Smooth muscle cell of the umbilical artery (primary cell): ENCODE data around the gene MEPCE. TPM values are rescaled to one million over a fixed set of nuclear protein-coding genes. Genes with fewer than 3 reads are reported as not detected.

Source experiments
- total RNA-seq: library from RNA; depleted of rRNA; stranded (reverse); fragments of >200 nt; gene quantifications from 2 replicates; pipeline ENCODE4 v1.2.3, GENCODE V29; 2014

MEPCE gene, protein sequence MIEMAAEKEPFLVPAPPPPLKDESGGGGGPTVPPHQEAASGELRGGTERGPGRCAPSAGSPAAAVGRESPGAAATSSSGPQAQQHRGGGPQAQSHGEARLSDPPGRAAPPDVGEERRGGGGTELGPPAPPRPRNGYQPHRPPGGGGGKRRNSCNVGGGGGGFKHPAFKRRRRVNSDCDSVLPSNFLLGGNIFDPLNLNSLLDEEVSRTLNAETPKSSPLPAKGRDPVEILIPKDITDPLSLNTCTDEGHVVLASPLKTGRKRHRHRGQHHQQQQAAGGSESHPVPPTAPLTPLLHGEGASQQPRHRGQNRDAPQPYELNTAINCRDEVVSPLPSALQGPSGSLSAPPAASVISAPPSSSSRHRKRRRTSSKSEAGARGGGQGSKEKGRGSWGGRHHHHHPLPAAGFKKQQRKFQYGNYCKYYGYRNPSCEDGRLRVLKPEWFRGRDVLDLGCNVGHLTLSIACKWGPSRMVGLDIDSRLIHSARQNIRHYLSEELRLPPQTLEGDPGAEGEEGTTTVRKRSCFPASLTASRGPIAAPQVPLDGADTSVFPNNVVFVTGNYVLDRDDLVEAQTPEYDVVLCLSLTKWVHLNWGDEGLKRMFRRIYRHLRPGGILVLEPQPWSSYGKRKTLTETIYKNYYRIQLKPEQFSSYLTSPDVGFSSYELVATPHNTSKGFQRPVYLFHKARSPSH
- total RNA-seq = 14.8 and 17.9 TPM in 2 replicates

DNA sequence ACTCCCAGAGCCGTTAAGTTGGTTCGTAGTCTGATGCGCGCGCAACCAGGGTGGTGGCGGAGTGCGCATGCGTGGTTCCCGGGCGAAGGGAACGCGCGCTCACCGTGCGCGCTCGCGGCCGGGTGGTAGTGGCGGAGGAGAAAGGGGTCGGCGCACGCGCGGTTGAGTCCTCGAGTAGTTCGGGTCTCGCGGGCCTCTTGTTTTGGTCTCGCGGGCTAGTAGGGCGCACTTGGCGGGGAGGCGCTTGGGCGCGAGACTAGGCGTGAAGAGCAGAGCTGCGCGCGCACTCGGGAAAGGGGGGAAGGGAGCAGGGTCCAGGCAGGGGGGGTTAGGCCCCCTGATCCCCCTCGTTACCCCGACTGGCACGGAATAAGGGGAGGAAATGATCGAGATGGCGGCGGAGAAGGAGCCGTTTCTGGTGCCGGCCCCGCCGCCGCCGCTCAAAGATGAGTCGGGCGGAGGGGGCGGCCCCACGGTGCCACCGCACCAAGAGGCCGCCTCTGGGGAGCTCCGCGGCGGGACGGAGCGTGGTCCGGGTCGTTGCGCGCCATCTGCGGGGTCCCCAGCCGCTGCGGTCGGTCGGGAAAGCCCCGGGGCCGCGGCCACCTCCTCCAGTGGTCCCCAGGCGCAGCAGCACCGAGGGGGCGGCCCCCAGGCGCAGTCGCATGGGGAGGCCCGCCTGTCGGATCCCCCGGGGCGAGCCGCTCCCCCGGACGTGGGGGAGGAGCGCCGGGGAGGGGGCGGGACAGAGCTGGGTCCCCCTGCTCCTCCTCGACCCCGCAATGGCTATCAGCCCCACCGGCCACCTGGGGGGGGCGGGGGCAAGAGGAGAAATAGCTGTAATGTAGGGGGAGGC lies at the start of gene MEPCE:
MEPCE (plus strand) TSS at position 195 of the 856 bp plus-strand sequence; CDS start at position 383, 188 bp downstream.

DNA sequence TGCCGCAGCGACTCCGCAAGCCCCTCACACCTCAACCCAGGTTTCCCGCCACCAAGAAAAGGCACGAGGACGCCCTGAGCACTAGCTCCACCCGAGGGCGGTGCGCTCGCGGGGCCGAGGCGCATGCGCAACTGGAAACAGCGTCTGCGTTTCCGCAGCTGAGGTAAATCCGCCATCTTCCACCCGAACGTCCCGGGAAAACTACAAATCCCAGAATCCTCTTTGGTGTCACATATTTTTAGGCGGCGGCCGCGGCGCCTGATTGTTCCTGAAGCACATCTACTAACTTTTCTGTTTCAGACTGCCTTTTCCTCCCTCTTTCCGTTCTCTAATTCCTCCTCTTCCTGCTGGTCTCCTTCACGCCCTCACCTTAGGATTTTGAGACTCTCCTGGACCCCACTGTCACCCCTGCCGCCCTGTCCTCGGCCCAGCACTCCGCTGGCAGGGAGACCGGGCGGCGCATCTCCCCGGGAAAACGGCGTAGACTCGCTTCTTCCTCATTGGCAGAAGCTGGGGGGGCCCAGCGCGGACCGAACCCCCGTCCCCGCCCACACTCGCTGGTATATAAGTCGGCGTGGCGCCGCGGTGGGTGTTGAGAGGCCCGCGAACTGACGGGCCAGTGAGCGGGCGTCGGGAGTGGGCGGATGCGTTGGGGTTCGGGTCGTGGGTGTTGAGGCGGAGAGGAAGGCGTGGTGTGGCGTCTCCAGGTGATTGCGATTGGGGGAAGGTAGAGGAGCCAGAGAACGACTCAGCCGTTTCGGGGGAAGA lies 1.2 kb upstream of the MEPCE start, which contains the start of gene ZCWPW1:
ZCWPW1 (minus strand) TSS at position 505 of the 768 bp plus-strand sequence. CDS start 8,054 bp downstream, outside the sequence.

DNA sequence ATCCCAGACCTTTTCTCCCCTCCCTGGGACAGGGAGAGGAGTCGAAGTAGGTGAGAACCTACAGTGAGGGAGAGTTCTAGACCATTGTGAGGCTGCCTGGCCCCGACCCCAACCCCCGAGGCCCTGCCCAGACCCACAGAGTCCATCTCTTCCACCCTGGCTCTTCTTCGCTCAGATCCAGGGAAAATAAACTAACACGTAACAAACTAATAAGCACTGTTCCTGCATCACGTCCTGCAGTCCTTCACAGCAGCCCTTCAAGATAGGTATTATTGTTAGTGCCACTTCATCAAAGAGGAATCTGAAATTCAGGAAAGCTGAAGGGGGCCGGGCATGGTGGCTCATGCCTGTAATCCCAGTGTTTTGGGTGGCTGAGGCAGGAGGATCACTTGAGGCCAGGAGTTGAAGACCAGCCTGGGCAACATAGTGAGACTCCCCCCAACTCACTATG lies 34.6 kb downstream of the MEPCE start, which contains the start of gene SPACDR:
SPACDR (minus strand) TSS at position 51 of the 451 bp plus-strand sequence. CDS start 235 bp downstream, outside the sequence.

DNA sequence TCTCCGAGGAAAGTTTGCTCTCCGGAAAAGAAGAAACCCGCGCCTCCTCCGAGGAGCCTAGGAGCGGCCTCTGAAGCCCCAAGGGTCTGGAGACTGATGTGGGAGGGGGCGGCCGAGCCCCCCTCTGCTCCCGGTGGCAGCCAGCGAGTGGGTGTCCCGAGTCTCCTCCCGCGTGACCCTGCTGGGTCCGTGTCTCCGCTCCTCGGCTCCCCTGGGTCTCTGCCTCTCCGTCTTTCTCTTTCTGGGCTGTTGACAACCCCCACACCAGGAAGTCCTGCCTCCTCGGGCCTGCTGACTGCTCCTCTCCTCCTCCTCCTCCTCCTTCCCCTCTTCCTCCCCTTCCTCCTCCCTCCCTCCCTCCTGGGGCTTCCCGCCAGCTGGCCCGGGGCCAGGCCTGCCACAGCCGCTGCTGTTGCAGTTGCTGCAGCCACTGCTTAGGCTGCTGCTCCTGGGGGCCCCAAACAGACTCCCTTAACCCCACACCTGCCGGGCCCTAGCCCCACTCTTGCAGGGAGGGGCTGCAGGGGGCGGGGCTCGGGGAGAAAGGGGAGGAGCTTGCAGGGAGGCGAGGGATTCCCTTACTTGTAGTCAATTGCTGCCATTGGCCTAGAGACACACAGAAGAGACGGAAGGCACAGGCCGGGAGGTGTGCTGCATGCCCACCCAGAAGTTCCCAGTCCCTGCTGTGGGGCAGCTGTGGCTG lies 49.5 kb downstream of the MEPCE start, which contains the start of gene TSC22D4:
TSC22D4 (minus strand) TSS at position 257 of the 703 bp plus-strand sequence. CDS start 1,176 bp downstream, outside the sequence.

Other genes with a start within 250 kb of the MEPCE start
- gene PVRIG, start 209.9 kb upstream of the MEPCE start, total RNA-seq = not detected in 2 replicates
- gene SPDYE3, start 122.1 kb upstream of the MEPCE start, total RNA-seq = not detected in 2 replicates
- gene PILRB, start 71.7 kb upstream of the MEPCE start, total RNA-seq = 10.4 and 13.5 TPM in 2 replicates
- gene PILRA, start 56.3 kb upstream of the MEPCE start, total RNA-seq = 0.89 TPM in 1 of 2 replicates, not detected in the other
- gene ZCWPW1, start 1.1 kb upstream of the MEPCE start, total RNA-seq = 1.1 and 1.2 TPM in 2 replicates
- 11.3 and 12.5 TPM in 2 replicates for gene PPP1R35, start 6.7 kb downstream of the MEPCE start, total RNA-seq
- gene SPACDR, start 34.4 kb downstream of the MEPCE start, total RNA-seq = 0.30 and 1.5 TPM in 2 replicates
- 10.1 and 19.5 TPM in 2 replicates for gene TSC22D4, start 49.4 kb downstream of the MEPCE start, total RNA-seq
- 0.83 and 1.2 TPM in 2 replicates for gene NYAP1, start 54.1 kb downstream of the MEPCE start, total RNA-seq
- gene AGFG2, start 109.4 kb downstream of the MEPCE start, total RNA-seq = 3.0 and 4.4 TPM in 2 replicates
- gene SAP25, start 144.1 kb downstream of the MEPCE start, total RNA-seq = not detected in 2 replicates
- 7.7 and 12.6 TPM in 2 replicates for gene LRCH4, start 156.3 kb downstream of the MEPCE start, total RNA-seq
- gene FBXO24, start 156.5 kb downstream of the MEPCE start, total RNA-seq = 0.30 and 0.32 TPM in 2 replicates
- gene PCOLCE, start 172.5 kb downstream of the MEPCE start, total RNA-seq = 16.9 and 51.6 TPM in 2 replicates
- 4.2 and 5.4 TPM in 2 replicates for gene MOSPD3, start 182.7 kb downstream of the MEPCE start, total RNA-seq
- gene TFR2, start 211.7 kb downstream of the MEPCE start, total RNA-seq = 0.83 and 0.89 TPM in 2 replicates
- not detected in 2 replicates for gene ACTL6B, start 226.6 kb downstream of the MEPCE start, total RNA-seq
- 61.5 and 126 TPM in 2 replicates for gene GNB2, start 243.9 kb downstream of the MEPCE start, total RNA-seq